ENCODE results near the gene ZDHHC3.

ZDHHC3 gene

DNA sequence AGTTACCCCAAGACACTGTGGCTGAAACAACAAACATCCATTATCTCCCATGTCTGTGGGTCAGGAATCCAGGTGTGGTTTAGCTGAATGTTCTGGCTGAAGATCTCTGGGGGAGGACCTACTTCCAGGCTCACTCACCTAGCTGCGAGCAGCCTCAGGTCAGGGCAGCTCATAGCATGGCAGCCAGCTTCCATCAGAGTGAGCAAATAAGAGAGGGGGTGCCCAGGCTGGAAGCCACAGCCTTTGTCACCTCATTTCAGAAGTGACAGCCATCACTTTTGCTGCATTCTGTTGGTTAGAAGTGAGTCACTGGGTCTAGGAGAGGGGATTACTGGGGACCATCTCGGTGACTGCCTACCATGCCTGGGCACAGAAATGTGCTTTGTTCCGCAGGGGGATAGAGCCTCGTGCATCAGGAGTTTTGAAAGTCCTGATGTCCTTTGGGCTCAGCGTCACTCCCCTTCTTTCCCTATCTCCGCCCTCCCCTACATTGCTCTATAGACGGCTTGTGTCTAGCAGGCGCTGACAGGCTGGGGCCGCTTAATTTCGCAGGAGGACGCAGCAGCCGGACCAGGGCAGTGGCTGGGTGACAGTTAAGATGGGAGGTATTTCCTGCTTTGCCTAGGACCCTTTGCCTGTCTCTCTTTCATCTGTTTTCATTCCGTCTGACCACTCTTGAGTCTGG is 76.1 kb downstream of the ZDHHC3 start:
- DNase-seq (ENCODE audit: low read depth in 2 of 3, low spot score in 2 of 3): no peak

- no peak for DNase-seq (ENCODE audit: low read depth in 2 of 3, low spot score in 2 of 3)
These were observed 79.5 kb downstream of the ZDHHC3 start for GRCh38 chr3:44896440-44896839.

DNA sequence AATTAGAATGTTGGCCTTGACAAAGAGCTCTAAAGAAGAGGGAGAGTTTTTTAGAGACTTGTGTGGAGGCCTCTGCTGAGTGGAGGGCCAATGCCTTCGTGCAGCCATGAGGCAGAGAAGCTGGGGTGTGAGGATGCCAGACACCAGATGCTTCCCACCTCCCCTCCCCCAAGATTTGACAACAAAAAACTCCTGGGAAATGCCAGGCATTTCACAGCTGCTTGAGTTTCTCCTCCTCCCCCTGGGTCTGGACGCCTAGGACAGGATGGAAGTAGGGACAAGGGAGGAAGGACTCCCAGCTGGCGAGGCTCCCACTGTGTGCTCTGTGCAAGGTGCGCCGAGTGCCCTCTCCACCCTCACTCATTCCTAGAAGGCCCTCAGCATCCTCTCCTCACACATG is 81.5 kb downstream of the ZDHHC3 start:
- DNase-seq (ENCODE audit: low read depth in 2 of 3, low spot score in 2 of 3): no peak

DNA sequence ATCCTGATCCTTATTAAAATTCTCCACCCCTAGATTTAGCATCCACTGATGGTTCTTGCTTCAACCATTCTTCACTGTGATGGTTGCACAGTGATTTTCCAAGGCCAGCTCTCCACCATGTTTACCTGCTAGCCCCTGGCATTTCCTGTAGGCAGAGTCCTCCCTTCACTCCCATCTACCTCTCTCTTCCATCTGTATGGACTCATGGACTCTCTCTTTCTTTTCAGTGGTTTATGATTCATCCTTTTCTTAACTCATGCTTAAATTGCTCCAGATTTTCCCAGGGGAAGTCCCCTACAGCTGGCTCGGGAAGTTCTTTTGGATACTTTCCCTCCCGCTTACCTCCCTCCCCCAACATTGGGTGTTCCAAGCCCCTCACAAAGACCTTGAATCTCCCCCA is 82.9 kb downstream of the ZDHHC3 start:
- no peak for DNase-seq (ENCODE audit: low read depth in 2 of 3, low spot score in 2 of 3)

DNA sequence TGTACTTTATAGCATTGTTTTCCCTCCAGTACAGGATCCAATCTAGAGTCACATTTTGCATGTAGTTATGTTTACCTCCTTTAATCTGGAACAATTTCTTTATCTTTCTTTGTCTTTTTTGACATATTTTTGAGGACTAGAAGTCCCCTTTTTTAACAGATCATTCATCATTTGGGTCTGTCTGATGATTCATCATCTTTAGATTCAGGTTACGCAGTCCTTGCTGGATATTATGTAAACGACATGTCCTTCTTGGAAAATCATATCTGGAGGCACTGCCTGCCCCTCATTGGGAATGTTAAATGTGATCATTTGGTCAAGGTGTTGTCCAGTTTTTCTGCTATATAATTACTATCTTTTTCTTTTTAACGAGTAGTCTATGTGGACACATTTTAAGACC is 83.3 kb downstream of the ZDHHC3 start:
- DNase-seq (ENCODE audit: low read depth in 2 of 3, low spot score in 2 of 3): no peak

GRCh38 chr3:44890852-44891251 is 85.1 kb downstream of the ZDHHC3 start:
- no peak for DNase-seq (ENCODE audit: low read depth in 2 of 3, low spot score in 2 of 3)

GRCh38 chr3:44890258-44890657 is 85.7 kb downstream of the ZDHHC3 start:
- no peak for DNase-seq (ENCODE audit: low read depth in 2 of 3, low spot score in 2 of 3)

DNA sequence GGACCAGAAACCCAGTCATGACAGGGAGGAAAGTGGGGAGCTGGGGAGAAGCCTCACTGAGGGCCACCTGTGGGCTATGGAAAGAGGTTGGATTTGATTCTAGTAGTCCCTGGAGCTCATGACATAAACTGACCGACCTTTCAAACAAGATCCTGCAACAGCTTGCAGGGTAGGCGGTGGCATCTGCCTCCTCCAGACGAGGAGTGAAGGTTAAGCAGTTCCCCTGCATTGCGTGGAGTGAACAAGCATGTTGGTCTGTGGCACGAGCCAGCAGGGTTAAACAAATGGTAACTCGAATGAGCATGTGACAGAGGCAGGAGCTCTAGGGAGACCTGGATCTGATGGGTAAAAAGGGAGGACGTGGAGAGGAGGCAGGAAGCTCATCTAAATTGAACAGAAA is 88.9 kb downstream of the ZDHHC3 start:
- no peak for DNase-seq (ENCODE audit: low read depth in 2 of 3, low spot score in 2 of 3)

GRCh38 chr3:44886561-44886960 is 89.4 kb downstream of the ZDHHC3 start:
- DNase-seq (ENCODE audit: low read depth in 2 of 3, low spot score in 2 of 3): no peak

DNA sequence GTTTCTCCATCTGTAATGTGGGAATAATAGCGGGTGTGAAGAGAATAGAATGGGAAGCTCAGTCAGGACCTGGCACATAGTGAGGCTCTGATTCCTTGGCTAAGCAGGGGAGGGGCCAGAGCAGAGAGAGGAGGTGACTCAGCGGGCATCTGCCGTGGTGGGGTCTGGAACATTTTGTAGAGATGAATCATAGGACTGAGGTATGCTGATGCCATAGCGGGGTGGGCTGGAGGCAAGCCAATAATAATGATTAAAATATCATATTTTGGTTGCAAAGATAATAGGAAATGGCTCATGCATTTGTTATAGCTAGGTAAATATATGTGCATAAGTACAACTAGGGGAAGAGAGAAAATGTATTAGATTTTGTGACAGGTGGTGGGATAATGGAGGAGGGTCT is 90.4 kb downstream of the ZDHHC3 start:
- no peak for DNase-seq (ENCODE audit: low read depth in 2 of 3, low spot score in 2 of 3)

DNA sequence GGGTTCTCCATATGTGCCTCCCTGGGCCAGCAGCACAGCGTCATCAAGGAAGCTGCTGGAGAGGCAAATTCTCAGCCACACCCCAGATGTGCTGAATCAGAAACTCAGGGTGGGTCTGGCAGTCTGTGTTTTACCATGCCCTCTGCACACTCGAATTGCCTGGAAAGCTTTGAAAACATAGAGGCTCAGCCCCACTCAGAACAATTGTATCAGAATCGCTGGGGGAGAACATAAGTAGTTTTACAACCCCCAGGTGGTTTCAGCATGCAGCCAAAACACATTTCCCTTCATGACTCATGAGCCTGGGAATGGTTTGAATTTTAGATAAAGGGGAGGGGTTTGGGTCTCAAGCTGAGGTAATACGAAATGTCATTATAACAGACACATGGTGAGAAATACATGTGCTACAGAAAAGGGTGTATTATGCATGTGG is 92.0 kb downstream of the ZDHHC3 start:
- no peak for DNase-seq (ENCODE audit: low read depth in 2 of 3, low spot score in 2 of 3)

DNA sequence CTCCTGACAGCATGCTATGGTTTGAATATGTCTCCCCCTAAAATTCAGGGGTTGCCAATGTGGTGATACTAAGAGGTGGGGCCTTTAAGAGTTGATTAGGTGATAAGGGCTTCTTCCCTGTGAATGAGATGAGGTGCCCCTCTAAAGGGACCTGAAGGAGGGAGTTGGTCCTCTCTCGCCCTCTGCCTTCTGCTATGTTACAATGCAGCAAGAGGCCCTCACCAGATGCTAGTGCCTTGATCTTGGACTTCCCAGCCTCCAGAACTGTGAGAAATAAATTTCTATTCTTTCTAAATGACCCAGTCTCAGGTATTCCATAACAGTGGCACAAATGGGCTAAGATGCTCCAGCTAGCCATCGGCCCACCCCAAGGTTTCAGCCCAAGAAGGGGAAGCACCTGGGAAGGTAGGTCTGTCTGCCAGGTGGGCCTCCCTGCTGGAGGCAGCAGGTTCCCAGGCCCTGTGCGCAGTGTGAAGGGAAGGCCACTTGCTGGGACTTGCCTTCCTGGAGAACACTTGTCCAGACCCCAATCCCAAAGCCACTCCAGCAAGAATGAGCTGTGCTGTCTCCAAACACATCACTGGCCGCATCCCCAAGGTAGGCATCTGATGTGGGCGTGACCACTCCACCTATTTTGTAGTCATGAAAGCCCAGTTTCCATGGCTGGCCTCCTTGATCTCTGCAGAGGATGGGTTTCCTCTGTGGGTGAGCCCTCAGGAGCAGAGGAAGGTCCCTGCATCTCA is 92.6 kb downstream of the ZDHHC3 start:
- no peak for DNase-seq (ENCODE audit: low read depth in 2 of 3, low spot score in 2 of 3)

- no peak for DNase-seq (ENCODE audit: low read depth in 2 of 3, low spot score in 2 of 3)
These were observed 95.7 kb downstream of the ZDHHC3 start for GRCh38 chr3:44880284-44880683.

GRCh38 chr3:44877333-44877732 is 98.6 kb downstream of the ZDHHC3 start:
- DNase-seq (ENCODE audit: low read depth in 2 of 3, low spot score in 2 of 3): no peak

GRCh38 chr3:44875596-44875995 is 100.4 kb downstream of the ZDHHC3 start:
- DNase-seq (ENCODE audit: low read depth in 2 of 3, low spot score in 2 of 3): no peak

Measured in activated CD8-positive, alpha-beta memory T cell treated with anti-CD3 and anti-CD28 coated beads for 48 hours (primary cell).